GM12873 (cell line): ENCODE data around the gene CELF1.

ENCODE experiments used
- TF ChIP-seq, protein P1 (sequence below): IDR thresholded peaks from 2 replicates; pipeline ENCODE4 v1.5.1; 2012; ENCODE audit warnings: low read depth, mild to moderate bottlenecking, moderate library complexity, low read length, control low read depth; ENCODE audit not compliant: insufficient read depth; ENCODE audit errors: missing control alignments

CELF1 gene

DNA sequence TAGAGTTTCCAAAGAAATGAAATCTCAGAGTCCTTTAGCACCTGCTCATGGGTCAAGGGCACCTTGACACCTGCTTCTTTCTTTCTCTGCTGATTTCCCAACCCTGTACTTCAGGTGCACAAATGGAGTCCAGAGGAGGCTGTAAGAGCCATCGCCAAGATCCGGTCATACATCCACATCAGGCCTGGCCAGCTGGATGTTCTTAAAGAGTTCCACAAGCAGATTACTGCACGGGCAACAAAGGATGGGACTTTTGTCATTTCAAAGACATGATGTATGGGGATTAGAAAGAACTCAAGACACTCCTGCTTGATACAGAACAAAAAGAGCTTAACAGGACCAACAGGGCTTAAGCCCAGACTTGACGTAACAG is 18.4 kb upstream of the CELF1 start:
- TF ChIP-seq, protein P1, sequence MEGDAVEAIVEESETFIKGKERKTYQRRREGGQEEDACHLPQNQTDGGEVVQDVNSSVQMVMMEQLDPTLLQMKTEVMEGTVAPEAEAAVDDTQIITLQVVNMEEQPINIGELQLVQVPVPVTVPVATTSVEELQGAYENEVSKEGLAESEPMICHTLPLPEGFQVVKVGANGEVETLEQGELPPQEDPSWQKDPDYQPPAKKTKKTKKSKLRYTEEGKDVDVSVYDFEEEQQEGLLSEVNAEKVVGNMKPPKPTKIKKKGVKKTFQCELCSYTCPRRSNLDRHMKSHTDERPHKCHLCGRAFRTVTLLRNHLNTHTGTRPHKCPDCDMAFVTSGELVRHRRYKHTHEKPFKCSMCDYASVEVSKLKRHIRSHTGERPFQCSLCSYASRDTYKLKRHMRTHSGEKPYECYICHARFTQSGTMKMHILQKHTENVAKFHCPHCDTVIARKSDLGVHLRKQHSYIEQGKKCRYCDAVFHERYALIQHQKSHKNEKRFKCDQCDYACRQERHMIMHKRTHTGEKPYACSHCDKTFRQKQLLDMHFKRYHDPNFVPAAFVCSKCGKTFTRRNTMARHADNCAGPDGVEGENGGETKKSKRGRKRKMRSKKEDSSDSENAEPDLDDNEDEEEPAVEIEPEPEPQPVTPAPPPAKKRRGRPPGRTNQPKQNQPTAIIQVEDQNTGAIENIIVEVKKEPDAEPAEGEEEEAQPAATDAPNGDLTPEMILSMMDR: no peak

DNA sequence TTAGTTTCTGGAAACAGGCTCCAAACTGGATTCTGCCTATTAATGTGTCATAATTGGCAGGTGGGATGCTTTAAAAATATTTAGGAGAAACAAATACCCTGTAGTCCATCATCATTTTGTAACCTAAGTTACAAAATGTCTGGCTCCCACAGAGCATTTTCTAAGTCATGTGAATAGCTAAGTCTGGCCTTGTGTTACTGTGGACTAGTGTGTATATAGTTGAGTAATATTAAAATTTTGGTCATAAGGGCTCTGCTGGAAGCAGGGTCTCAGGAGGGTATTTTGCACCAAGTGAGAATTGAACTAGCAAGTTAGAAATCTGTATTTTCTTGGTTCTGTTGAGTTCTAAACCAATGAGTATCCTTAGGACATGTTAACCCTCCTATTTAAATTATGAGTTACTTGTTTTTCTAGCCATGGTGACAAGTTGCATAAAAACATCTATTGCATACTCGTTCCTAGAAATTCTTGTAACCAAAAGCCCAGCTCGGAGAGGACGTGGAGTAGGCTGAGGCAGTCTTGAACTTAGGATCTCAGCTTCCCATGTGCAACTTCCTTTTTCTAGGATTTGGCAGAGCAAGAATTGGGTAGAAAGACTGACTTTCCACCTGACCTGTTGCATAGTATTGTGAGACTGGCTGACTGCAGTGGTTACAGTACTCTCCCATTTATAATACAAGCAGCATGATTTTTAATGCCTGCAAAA is 17.9 kb upstream of the CELF1 start:
- TF ChIP-seq, protein P1: no peak

DNA sequence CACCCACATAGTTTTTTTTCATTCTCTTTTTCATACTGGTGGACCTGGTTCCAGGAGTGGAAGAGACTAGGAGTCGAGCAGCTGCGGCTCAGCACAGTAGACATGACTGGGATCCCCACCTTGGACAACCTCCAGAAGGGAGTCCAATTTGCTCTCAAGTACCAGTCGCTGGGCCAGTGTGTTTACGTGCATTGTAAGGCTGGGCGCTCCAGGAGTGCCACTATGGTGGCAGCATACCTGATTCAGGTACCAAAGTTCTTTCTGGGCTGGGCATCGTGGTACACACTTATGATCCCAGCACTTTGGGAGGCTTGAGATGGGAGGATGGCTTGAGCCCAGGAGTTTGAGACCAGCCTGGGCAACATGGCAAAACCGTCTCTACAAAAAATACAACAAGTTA is 16.7 kb upstream of the CELF1 start:
- TF ChIP-seq, protein P1: no peak

DNA sequence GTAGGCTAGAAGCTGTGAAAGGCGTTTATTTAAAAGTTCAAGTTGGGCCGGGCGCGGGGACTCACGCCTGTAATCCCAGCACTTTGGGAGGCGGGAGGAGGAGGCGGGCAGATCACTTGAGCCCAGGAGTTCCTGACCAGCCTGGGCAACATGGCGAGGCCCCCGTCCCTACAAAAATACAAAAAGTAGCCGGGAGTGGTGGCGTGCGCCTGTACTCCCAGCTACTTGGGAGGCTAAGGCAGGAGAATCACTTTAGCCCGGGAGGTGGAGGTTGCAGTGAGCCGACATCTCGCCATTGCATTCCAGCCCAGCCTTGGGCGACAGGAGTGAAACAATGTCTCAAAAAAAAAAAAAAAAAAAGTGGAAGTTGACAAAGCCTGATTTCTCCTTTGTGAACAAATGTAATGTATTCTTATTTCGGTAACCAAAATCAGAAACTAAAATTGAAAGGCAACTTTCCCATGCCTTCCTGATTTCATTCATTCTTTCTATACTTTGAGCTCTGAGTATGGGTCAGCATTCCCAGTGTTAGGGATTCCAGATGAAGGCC is 13.3 kb upstream of the CELF1 start:
- TF ChIP-seq, protein P1: no peak

DNA sequence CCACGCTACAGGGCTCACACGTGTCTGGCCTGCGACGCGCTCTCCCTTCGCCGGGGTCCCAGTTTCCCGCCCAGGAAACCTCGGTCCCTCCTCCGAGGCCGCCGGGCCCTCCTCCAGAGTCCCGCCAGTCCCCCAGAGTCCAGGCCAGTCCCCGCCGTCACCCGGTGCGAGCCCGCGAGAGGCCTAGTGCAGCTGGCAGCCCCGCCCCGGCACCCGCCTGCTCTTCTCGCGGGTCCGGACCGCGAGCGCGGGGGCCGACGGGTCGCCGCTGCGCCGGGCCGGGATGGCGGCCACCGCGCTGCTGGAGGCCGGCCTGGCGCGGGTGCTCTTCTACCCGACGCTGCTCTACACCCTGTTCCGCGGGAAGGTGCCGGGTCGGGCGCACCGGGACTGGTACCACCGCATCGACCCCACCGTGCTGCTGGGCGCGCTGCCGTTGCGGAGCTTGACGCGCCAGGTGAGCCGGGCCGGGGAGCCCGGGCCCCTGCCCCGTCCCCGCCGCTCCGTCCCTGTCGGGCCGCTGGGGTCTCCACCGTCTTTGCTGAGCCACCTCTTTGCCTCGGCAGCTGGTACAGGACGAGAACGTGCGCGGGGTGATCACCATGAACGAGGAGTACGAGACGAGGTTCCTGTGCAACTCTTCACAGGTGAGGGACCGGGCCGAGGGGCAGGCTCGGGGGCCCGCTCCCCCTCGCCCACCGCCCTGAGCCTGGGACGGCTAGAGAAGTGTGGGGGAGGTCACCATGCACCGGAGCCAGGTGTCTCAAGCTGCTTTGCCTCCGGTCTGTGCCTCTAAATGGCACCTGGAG is 12.6 kb upstream of the CELF1 start, which contains the start of gene PTPMT1:
PTPMT1 (plus strand) TSS at position 260 of the 809 bp plus-strand sequence; CDS start at position 284, 24 bp downstream.
- TF ChIP-seq, protein P1: no peak

DNA sequence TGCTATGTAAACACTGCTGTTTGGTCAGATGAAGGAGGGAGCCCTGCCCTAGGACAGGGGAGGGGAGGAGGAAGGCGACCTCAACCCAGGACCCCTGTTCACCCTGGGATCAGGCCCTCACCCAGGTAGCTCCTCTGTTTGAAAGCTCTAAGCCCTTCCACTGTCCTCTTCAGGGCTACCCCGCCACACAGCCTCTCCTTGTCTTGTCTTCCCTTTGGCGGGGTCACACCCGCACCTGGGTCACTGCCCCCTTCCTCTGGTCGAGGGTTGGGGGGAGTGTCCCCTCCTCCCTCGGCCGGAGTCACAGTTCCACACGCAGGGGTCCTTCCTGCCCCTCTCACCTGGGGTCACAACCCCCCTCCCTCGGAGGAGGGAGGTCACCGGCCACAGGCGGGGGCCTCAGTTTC is 12.0 kb upstream of the CELF1 start:
- TF ChIP-seq, protein P1: no peak

DNA sequence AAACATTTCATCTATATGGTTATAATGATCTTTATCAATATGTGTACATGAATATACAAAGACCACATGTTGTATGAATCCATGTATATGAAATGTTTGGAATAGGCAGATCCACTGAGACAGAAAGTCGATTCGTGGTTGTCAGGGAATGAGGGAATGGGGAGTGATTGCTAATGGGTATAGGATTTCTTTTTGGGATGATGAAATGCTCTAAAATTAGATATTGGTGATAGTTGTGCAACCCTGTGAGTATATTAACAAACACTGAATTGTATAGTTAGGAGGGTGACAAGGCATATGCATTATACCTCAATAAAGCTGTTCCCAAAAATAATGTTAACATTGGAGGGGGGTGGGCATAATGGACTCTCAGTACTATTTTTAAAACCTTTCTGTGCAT is 7.5 kb upstream of the CELF1 start:
- TF ChIP-seq, protein P1: no peak
